PC-9 (cell line): ENCODE measurements around the gene ZDHHC5.

Source experiments
- CTCF ChIP-seq: fragments of 200-600 bp; sonication (generic); conservative IDR thresholded peaks from 2 replicates; pipeline ENCODE4 v1.6.1; 2017; ENCODE audit warnings: mixed run types, antibody characterized with exemption, mild to moderate bottlenecking, moderate library complexity
- EZH2 ChIP-seq: fragments of 200-600 bp; sonication (generic); IDR thresholded peaks from 2 replicates; pipeline ENCODE4 v1.8.0; 2017; ENCODE audit warnings: antibody characterized with exemption, low read depth

GRCh38 chr11:57704932-57705331 is 37.0 kb downstream of the ZDHHC5 start:
- TF ChIP-seq CTCF (no peak), EZH2 (no peak)
